GM21825 (cell line): Measurements from ENCODE around the gene CDC123.
"Not testable (repeated sequence)": the region's sequence is repeated elsewhere in the genome, so short reads cannot be mapped to it uniquely, and the experiment has no call there.

Experiments used
- ATAC-seq: cut with Tn5 transposase; IDR thresholded peaks from one replicate; pipeline ENCODE4 v1.9.1; 2021; ENCODE audit warnings: mild to moderate bottlenecking, moderate library complexity; ENCODE audit not compliant: unreplicated experiment

CDC123 gene

GRCh38 chr10:12228851-12229250 lies 32.9 kb downstream of the CDC123 start:
- ATAC-seq = no peak

- ATAC-seq = not testable (repeated sequence)
Measured at GRCh38 chr10:12234687-12235086, 38.7 kb downstream of the CDC123 start.

- ATAC-seq = no peak
Measured at GRCh38 chr10:12235116-12235694, 39.2 kb downstream of the CDC123 start.

- ATAC-seq = no peak
Measured at GRCh38 chr10:12235796-12236195, 39.8 kb downstream of the CDC123 start.

GRCh38 chr10:12237265-12238220 lies 41.6 kb downstream of the CDC123 start:
- no peak for ATAC-seq

- ATAC-seq = no peak
Measured at GRCh38 chr10:12238821-12239220, 42.8 kb downstream of the CDC123 start.

- ATAC-seq = no peak
Measured at GRCh38 chr10:12241810-12242529, 46.0 kb downstream of the CDC123 start.

GRCh38 chr10:12243864-12244620 lies 48.1 kb downstream of the CDC123 start:
- peak; percentile 49 for ATAC-seq

- no peak for ATAC-seq
Measured at GRCh38 chr10:12250181-12250580, 54.2 kb downstream of the CDC123 start.

- not testable (repeated sequence) for ATAC-seq
Measured at GRCh38 chr10:12250702-12251101, 54.7 kb downstream of the CDC123 start.

GRCh38 chr10:12251581-12251980 lies 55.6 kb downstream of the CDC123 start:
- ATAC-seq = no peak

GRCh38 chr10:12252882-12253546 lies 57.0 kb downstream of the CDC123 start:
- no peak for ATAC-seq

- no peak for ATAC-seq
Measured at GRCh38 chr10:12255048-12255447, 59.1 kb downstream of the CDC123 start.

- ATAC-seq = no peak
Measured at GRCh38 chr10:12259988-12260387, 64.0 kb downstream of the CDC123 start.

- no peak for ATAC-seq
Measured at GRCh38 chr10:12262278-12262981, 66.4 kb downstream of the CDC123 start.

- peak; percentile 86 for ATAC-seq
Measured at GRCh38 chr10:12264204-12264940, 68.4 kb downstream of the CDC123 start.

- no peak for ATAC-seq
Measured at GRCh38 chr10:12269056-12269455, 73.1 kb downstream of the CDC123 start.

- ATAC-seq = no peak
Measured at GRCh38 chr10:12271210-12271540, 75.2 kb downstream of the CDC123 start.

GRCh38 chr10:12277862-12278261 lies 81.9 kb downstream of the CDC123 start:
- ATAC-seq = not testable (repeated sequence)
